ENCODE measurements around the gene APC.

APC gene

DNA sequence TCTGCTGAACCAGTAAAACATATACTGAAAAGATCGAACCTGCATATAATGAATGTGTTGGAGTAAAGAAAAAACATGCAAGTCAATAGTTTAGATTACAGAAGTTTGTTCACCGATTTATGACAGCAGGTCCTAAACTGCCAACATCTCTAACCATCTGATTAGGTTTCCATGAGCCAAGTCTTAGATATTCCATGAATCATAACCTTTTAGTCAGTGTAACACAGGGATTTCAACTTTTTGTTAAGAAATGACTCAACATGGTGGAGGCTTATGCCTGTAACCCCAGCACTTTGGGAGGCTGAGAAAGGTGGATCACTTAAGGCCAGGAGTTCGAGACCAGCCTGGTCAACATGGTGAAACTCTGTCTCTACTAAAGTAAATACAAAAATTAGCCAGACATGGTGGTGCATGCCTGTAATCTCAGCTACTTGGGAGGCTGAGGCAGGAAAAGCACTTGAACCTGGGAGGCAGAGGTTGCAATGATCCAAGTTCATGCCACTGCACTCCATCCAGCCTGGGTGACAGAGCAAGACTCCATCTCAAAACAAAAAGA is 38.7 kb downstream of the APC start:
- Histone ChIP-seq H3K27ac (no peak overlapping the region), H3K4me3 (no peak overlapping the region)
- TF ChIP-seq, protein P1, sequence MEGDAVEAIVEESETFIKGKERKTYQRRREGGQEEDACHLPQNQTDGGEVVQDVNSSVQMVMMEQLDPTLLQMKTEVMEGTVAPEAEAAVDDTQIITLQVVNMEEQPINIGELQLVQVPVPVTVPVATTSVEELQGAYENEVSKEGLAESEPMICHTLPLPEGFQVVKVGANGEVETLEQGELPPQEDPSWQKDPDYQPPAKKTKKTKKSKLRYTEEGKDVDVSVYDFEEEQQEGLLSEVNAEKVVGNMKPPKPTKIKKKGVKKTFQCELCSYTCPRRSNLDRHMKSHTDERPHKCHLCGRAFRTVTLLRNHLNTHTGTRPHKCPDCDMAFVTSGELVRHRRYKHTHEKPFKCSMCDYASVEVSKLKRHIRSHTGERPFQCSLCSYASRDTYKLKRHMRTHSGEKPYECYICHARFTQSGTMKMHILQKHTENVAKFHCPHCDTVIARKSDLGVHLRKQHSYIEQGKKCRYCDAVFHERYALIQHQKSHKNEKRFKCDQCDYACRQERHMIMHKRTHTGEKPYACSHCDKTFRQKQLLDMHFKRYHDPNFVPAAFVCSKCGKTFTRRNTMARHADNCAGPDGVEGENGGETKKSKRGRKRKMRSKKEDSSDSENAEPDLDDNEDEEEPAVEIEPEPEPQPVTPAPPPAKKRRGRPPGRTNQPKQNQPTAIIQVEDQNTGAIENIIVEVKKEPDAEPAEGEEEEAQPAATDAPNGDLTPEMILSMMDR (IDR thresholded peaks at IDR 0.05): no peak
- DNase-seq (ENCODE audit: low spot score): no peak

DNA sequence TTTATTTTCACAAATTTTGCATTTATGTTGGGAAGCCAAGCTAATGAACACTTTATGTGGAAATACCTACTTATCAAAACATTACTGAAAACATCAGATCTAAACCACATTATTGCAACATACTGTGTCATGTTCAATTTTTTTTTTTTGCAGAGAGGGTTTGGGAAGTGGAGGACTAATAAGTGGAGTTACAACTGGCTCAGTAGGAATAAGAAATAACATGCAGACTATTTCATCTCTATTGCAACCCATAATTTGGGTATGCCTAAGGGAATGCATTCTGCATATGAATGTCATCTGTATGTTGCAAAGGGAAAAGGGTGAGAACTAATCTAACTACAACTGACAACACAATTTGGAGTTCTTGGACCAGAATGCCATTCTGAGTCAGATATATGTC is 41.8 kb downstream of the APC start:
- TF ChIP-seq, protein P1 (IDR thresholded peaks at IDR 0.05): no peak
- no peak for DNase-seq (ENCODE audit: low spot score)
- Histone ChIP-seq H3K27ac (no peak overlapping the region), H3K4me3 (no peak overlapping the region)

DNA sequence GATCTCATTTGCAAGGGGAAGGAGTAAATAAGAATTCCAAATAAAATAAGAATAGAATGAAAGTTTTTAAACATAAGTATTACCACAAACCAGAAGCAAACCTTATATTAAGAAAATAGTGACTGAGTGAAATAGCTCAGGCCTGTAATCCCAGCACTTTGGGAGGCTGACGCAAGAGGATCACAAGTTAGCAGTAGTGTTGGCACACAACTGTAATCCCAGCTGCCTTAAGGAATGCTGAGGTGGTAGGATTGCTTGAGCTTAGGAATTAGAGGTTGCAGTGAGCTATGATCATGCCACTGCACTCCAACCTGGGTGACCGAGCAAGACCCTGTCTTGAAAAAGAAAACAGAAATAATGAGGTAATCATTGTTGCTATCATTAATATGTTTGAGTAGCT is 47.0 kb downstream of the APC start:
- H3K4me3 ChIP-seq: no peak overlapping the region
- TF ChIP-seq, protein P1 (IDR thresholded peaks at IDR 0.05): no peak
- no peak overlapping the region for H3K27ac ChIP-seq
- DNase-seq (ENCODE audit: low spot score): no peak

DNA sequence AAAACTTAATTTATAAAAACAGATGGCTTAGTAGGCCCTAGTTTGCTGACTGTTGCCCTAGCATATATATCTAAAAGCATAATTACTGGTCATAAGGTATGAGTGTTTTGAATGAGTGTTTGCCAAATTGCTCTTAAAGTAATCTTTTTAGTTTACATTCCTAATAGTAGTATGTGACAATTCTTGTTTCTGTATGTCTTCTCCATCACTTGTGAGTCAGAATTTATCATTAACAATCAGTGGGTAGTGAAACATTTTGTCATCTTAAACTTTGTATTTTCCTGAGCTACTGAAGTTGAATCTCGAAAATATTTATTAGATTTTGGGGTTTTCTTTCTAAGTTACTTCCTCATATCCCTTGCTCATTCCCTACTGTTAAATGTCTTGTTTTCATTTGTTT is 49.6 kb downstream of the APC start:
- TF ChIP-seq, protein P1 (IDR thresholded peaks at IDR 0.05): no peak
- Histone ChIP-seq H3K4me3 (no peak overlapping the region), H3K27ac (no peak overlapping the region)
- DNase-seq (ENCODE audit: low spot score): no peak

DNA sequence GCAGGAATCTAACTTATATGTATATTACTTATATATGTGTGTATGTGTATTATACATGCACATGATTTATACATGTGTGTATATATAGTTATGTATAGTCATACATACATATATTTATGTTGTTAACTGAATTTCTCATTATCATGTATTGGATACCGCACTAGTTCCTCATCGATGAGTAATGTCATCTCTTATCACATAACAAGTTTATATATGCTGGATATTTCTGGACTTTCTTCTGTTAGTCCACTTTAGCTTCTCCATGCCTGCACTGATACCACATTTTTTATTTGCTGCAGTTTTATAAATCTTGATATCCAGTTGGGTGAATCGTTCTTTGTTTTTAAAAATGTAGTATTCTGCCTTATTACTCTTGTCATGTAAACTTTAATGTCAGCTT is 50.2 kb downstream of the APC start:
- no peak overlapping the region for H3K27ac ChIP-seq
- no peak overlapping the region for H3K4me3 ChIP-seq
- TF ChIP-seq, protein P1 (IDR thresholded peaks at IDR 0.05): no peak
- no peak for DNase-seq (ENCODE audit: low spot score)

DNA sequence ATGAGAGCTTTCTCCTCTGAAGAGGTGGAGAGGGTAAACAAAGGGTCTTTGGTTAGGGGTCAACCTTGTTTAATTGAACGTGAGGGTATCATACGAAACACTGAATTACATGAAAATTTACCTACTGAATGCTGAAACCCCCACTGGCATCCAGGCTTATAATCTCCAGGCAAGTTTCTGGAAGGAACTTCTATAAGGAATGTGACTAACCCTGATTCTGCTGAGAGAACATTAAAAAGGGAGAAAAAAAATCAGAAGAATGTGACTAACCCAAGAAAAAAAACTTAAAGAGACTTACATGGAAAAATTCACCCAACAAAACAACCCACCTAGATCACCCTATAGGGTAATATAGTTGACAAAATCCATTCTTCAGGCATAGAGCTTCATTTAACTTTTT is 55.5 kb downstream of the APC start:
- Histone ChIP-seq H3K4me3 (no peak overlapping the region), H3K27ac (no peak overlapping the region)
- DNase-seq (ENCODE audit: low spot score): no peak
- TF ChIP-seq, protein P1 (IDR thresholded peaks at IDR 0.05): no peak

DNA sequence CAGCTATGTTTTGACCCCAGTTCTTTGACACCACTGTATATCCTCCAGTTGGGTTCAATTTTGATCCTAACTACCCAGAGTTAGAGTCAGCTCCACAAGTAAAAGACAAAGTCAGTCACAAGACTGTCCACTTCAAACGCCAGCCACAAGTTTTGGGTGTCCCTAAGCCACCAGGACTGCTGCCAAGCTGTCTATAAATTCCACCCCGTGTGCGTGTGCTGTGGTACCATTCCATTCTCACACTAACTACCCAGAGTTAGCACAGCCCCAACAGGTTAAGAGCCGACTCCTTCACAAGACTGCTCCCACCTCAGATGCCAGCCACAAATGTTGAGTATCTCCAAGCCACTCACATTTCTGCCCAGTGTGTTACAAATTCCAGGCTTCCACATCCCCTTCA is 56.7 kb downstream of the APC start:
- Histone ChIP-seq H3K27ac (no peak overlapping the region), H3K4me3 (no peak overlapping the region)
- TF ChIP-seq, protein P1 (IDR thresholded peaks at IDR 0.05): no peak
- no peak for DNase-seq (ENCODE audit: low spot score)
